ENCODE results near the gene PDGFD. TPM values are rescaled to one million over a fixed set of nuclear protein-coding genes. Genes with fewer than 3 reads are reported as not detected.
A peak's percentile ranks its signal among the peaks of the same experiment; 100 is the strongest.

The PDGFD gene
- total RNA-seq, 1 donor: 6.9 TPM

GRCh38 chr11:103949781-103950180 lies 214.2 kb downstream of the PDGFD start:
- no peak for DNase-seq (ENCODE audit: low read depth)
- no peak overlapping the region for H3K4me3 ChIP-seq (ENCODE audit: low read depth, low read length)
- TF ChIP-seq, protein P1, sequence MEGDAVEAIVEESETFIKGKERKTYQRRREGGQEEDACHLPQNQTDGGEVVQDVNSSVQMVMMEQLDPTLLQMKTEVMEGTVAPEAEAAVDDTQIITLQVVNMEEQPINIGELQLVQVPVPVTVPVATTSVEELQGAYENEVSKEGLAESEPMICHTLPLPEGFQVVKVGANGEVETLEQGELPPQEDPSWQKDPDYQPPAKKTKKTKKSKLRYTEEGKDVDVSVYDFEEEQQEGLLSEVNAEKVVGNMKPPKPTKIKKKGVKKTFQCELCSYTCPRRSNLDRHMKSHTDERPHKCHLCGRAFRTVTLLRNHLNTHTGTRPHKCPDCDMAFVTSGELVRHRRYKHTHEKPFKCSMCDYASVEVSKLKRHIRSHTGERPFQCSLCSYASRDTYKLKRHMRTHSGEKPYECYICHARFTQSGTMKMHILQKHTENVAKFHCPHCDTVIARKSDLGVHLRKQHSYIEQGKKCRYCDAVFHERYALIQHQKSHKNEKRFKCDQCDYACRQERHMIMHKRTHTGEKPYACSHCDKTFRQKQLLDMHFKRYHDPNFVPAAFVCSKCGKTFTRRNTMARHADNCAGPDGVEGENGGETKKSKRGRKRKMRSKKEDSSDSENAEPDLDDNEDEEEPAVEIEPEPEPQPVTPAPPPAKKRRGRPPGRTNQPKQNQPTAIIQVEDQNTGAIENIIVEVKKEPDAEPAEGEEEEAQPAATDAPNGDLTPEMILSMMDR (IDR thresholded peaks at IDR 0.05; ENCODE audit: insufficient read depth, low read depth, low read length): no peak

- TF ChIP-seq, protein P1 (IDR thresholded peaks at IDR 0.05; ENCODE audit: insufficient read depth, low read depth, low read length): no peak
- peak; percentile 30 for DNase-seq (ENCODE audit: low read depth)
- H3K4me3 ChIP-seq (ENCODE audit: low read depth, low read length): no peak overlapping the region
Measured at GRCh38 chr11:103948187-103948763, 215.7 kb downstream of the PDGFD start.

DNA sequence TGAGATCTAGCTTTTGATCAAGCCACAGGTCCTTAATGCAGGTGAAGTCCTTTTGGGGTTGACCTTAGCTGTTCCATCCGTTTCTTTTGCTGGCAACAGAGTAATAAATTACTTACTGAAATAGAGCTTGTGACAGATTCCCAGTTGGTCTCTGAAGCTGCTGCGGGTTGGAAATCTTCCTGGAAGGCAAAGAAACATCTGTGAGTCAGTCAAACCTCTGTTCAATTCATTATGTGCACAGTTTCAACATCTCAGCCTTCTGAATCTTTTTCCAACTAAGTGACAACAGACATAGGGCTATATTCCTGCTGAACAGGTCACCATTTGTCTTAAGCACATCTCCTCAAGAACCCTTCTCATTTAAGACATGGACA lies 216.4 kb downstream of the PDGFD start:
- H3K4me3 ChIP-seq (ENCODE audit: low read depth, low read length): no peak overlapping the region
- TF ChIP-seq, protein P1 (IDR thresholded peaks at IDR 0.05; ENCODE audit: insufficient read depth, low read depth, low read length): no peak
- DNase-seq (ENCODE audit: low read depth): peak; percentile 64

- no peak overlapping the region for H3K4me3 ChIP-seq (ENCODE audit: low read depth, low read length)
- TF ChIP-seq, protein P1 (IDR thresholded peaks at IDR 0.05; ENCODE audit: insufficient read depth, low read depth, low read length): no peak
- peak; percentile 56 for DNase-seq (ENCODE audit: low read depth)
Measured at GRCh38 chr11:103946793-103947545, 217.0 kb downstream of the PDGFD start.

- TF ChIP-seq, protein P1 (IDR thresholded peaks at IDR 0.05; ENCODE audit: insufficient read depth, low read depth, low read length): no peak
- DNase-seq (ENCODE audit: low read depth): no peak
- H3K4me3 ChIP-seq (ENCODE audit: low read depth, low read length): no peak overlapping the region
Measured at GRCh38 chr11:103944251-103944940, 219.6 kb downstream of the PDGFD start.

GRCh38 chr11:103942646-103943045 lies 221.3 kb downstream of the PDGFD start:
- no peak for DNase-seq (ENCODE audit: low read depth)
- TF ChIP-seq, protein P1 (IDR thresholded peaks at IDR 0.05; ENCODE audit: insufficient read depth, low read depth, low read length): no peak
- H3K4me3 ChIP-seq (ENCODE audit: low read depth, low read length): no peak overlapping the region
